ENCODE data around the gene PSMA2.

PSMA2 gene

DNA sequence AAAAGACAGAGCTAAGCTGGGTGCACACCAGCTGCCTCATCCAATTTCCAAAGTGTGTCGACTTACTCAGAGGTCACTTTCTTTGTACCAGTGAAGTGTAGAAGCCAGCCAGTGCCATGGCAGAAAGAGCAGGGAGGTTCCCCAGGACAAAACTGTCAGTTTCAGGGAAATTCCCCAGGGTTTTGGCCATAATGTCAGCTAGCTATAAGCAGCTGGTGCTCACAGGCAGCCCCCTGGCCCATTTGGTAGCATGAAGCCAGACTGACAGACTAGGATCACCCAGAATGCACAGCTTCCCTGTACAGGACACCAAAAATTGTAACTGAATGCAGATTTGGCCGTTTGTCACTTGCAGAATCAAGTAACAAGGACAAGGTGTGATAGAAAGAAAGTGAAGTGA, 28.8 kb upstream of the PSMA2 start:
- Histone ChIP-seq H3K9me3 (ENCODE audit: insufficient read depth, low read depth, low read length) (peaks cover 35% of the 10 kb centered on the region), H3K4me1 (ENCODE audit: insufficient read depth, low read length) (peaks cover 8% of the 10 kb centered on the region), H3K36me3 (ENCODE audit: insufficient read depth, low read depth, low read length) (no peaks in the 10 kb centered on the region), H3K9ac (ENCODE audit: low read depth, low read length) (no peak overlapping the region), H3K4me3 (ENCODE audit: low read length) (no peak overlapping the region), H3K27ac (ENCODE audit: low read length) (no peak overlapping the region), H3K27me3 (ENCODE audit: insufficient read depth, low read length) (no peaks in the 10 kb centered on the region)

DNA sequence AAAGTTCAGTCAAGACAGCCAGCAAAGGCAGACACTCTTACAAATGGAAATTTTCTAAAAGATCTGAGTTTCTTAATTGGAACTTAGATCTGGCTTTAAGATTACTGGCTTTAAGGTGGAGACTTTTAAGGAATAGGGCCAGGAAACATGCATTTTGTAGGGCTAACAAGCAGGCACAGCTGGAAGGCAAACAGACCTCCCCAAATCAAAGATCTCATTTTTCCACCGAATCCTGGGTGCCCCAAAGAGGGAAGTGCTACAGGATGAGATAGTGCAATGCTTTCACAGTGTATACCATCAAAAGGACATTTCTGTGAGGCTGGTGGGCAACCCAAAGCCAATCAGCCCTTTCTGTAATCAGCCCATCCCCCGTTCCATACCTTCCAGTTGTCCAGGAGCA, 27.6 kb upstream of the PSMA2 start:
- H3K9me3 ChIP-seq (ENCODE audit: insufficient read depth, low read depth, low read length), result peaks cover 40% of the 10 kb centered on the region

DNA sequence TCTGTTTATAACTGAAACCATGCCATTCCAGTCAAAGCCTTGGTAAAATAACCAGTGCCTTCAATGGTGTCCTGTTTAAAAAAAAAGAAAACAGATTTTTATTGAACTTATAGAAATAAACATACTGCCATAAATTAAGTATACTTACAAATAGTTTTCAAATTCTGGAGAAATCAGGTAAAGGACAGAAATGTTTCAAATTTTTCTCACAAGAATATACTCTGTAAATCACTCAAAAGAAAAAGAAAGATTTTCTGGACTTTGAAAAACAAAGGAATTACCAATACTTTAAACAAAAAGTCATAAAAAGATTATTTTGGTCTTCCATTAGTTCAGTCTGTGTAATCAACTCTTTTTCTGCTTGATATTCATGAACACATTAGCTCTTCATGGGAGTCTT, 24.1 kb upstream of the PSMA2 start:
- Histone ChIP-seq H3K27ac (ENCODE audit: low read length) (no peak overlapping the region), H3K4me1 (ENCODE audit: insufficient read depth, low read length) (no peaks in the 10 kb centered on the region), H3K27me3 (ENCODE audit: insufficient read depth, low read length) (no peaks in the 10 kb centered on the region), H3K9ac (ENCODE audit: low read depth, low read length) (no peak overlapping the region), H3K9me3 (ENCODE audit: insufficient read depth, low read depth, low read length) (peaks cover 40% of the 10 kb centered on the region), H3K36me3 (ENCODE audit: insufficient read depth, low read depth, low read length) (no peaks in the 10 kb centered on the region), H3K4me3 (ENCODE audit: low read length) (no peak overlapping the region)

More for the DNA sequence above, 27.6 kb upstream of the PSMA2 start:
- H3K9ac ChIP-seq (ENCODE audit: low read depth, low read length), result no peak overlapping the region
- H3K4me1 ChIP-seq (ENCODE audit: insufficient read depth, low read length), result no peaks in the 10 kb centered on the region
- H3K27ac ChIP-seq (ENCODE audit: low read length), result no peak overlapping the region
- no peaks in the 10 kb centered on the region for H3K36me3 ChIP-seq (ENCODE audit: insufficient read depth, low read depth, low read length)
- H3K4me3 ChIP-seq (ENCODE audit: low read length), result no peak overlapping the region
- no peaks in the 10 kb centered on the region for H3K27me3 ChIP-seq (ENCODE audit: insufficient read depth, low read length)

DNA sequence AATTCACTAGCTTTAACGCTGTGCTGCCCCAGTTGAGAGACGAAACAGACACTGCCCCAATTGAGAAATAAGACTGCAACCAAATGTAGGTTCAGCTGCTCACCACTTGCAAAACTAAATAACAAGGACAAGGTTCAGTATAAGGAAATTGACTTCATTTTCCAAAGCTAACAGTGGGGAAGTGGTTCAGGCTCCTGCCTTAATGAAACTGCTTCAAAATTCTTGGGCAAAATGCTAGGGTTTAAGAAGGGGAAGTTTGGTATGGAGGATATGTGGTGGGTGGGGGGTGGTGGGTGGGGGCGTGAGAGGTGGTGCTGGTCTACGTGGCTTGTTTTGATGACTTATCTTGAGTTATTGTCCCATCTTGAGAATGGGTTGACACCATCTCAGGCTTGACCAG, 22.0 kb upstream of the PSMA2 start:
- Histone ChIP-seq H3K9me3 (ENCODE audit: insufficient read depth, low read depth, low read length) (peaks cover 26% of the 10 kb centered on the region), H3K4me3 (ENCODE audit: low read length) (no peak overlapping the region)

DNA sequence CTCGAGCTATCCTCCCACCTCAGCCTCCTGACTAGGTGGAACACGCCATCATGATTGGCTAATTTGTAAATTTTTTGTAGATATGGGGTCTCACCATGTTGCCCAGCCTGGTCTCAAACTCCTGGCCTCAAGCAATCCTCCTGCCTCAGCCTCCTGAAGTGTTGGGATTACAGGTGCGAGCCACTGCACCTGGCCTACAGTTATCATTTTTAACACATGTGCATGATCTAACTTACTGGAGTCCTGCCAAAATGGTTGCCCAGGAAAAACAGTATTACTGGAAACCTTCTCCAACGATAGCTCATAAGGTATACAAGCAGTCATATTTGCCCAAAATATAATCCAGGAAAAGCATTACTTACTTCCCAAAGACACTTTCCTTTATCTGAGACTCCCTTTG, 20.4 kb upstream of the PSMA2 start:
- no peak overlapping the region for H3K9ac ChIP-seq (ENCODE audit: low read depth, low read length)
- H3K9me3 ChIP-seq (ENCODE audit: insufficient read depth, low read depth, low read length), result peaks cover 20% of the 10 kb centered on the region; the same call in 1 of the 2 replicates
- no peaks in the 10 kb centered on the region for H3K4me1 ChIP-seq (ENCODE audit: insufficient read depth, low read length)
- no peaks in the 10 kb centered on the region for H3K27me3 ChIP-seq (ENCODE audit: insufficient read depth, low read length)
- no peak overlapping the region for H3K27ac ChIP-seq (ENCODE audit: low read length)
- H3K4me3 ChIP-seq (ENCODE audit: low read length), result no peak overlapping the region
- no peaks in the 10 kb centered on the region for H3K36me3 ChIP-seq (ENCODE audit: insufficient read depth, low read depth, low read length)

More for the DNA sequence above, 22.0 kb upstream of the PSMA2 start:
- H3K36me3 ChIP-seq (ENCODE audit: insufficient read depth, low read depth, low read length), result no peaks in the 10 kb centered on the region
- no peaks in the 10 kb centered on the region for H3K4me1 ChIP-seq (ENCODE audit: insufficient read depth, low read length)
- no peaks in the 10 kb centered on the region for H3K27me3 ChIP-seq (ENCODE audit: insufficient read depth, low read length)
- no peak overlapping the region for H3K9ac ChIP-seq (ENCODE audit: low read depth, low read length)
- H3K27ac ChIP-seq (ENCODE audit: low read length), result no peak overlapping the region

DNA sequence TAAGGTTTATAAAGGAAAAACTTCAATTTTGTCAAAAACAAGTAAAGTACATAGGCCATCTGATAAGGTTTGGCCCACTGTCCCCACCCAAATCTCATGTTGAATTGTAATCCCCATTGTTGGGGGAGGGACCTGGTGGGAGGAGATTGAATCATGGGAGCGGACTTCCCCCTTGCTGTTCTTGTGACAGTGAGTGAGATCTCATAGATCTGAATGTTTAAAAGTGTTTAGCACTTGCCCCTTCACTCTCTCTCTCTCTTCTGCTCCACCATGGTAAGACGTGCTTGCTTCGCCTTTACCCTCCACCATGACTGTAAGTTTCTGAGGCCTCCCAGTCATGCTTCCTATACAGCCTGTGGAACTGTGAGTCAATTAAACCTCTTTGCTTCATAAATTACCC, 18.4 kb upstream of the PSMA2 start:
- H3K4me3 ChIP-seq (ENCODE audit: low read length), result no peak overlapping the region
- H3K36me3 ChIP-seq (ENCODE audit: insufficient read depth, low read depth, low read length), result no peaks in the 10 kb centered on the region
- H3K9me3 ChIP-seq (ENCODE audit: insufficient read depth, low read depth, low read length), result 0 out of 2 replicates have a peak, but pooled peaks cover 1% of the 10 kb centered on the region
- no peaks in the 10 kb centered on the region for H3K27me3 ChIP-seq (ENCODE audit: insufficient read depth, low read length)
- H3K9ac ChIP-seq (ENCODE audit: low read depth, low read length), result no peak overlapping the region
- no peak overlapping the region for H3K27ac ChIP-seq (ENCODE audit: low read length)
- no peaks in the 10 kb centered on the region for H3K4me1 ChIP-seq (ENCODE audit: insufficient read depth, low read length)

DNA sequence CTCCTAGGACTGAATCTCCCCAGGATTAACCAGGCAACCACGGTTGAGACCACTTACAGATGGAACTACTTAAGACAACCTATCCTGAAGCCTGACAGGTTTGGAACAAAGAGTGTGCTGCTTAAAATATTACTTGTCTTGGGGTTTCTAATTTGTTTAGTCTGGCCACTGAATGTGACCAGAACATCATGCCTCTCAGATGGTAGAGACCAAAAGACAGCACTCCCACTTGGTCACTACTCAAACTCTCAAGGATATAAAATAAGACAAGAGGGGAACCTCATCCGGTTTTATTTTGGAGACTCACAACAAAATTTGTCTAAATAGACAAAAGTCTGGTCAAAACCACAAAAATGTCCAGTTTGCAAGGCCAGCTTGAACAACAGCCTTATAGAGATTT, 15.5 kb upstream of the PSMA2 start:
- Histone ChIP-seq H3K4me3 (ENCODE audit: low read length) (no peak overlapping the region), H3K9ac (ENCODE audit: low read depth, low read length) (no peak overlapping the region), H3K27me3 (ENCODE audit: insufficient read depth, low read length) (no peaks in the 10 kb centered on the region), H3K36me3 (ENCODE audit: insufficient read depth, low read depth, low read length) (no peaks in the 10 kb centered on the region), H3K27ac (ENCODE audit: low read length) (no peak overlapping the region), H3K9me3 (ENCODE audit: insufficient read depth, low read depth, low read length) (no peaks in the 10 kb centered on the region), H3K4me1 (ENCODE audit: insufficient read depth, low read length) (no peaks in the 10 kb centered on the region)

DNA sequence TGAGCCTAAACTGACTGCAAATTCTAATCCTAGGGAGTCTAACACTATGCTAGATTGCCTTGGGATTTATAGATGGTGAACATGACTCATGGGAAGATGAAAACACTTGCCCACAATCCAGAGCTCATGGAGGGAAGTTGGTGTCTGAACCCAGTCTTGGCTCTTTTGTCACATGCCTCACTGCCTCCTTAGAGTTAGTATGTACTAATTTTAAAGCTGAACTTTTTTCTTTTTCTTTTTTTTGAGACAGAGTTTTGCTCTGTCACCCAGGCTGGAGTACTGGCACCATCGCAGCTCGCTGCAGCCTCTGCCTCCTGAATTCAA, 14.6 kb upstream of the PSMA2 start:
- Histone ChIP-seq H3K4me3 (ENCODE audit: low read length) (no peak overlapping the region), H3K9me3 (ENCODE audit: insufficient read depth, low read depth, low read length) (no peaks in the 10 kb centered on the region), H3K27ac (ENCODE audit: low read length) (no peak overlapping the region), H3K27me3 (ENCODE audit: insufficient read depth, low read length) (no peaks in the 10 kb centered on the region), H3K36me3 (ENCODE audit: insufficient read depth, low read depth, low read length) (no peaks in the 10 kb centered on the region), H3K9ac (ENCODE audit: low read depth, low read length) (no peak overlapping the region), H3K4me1 (ENCODE audit: insufficient read depth, low read length) (no peaks in the 10 kb centered on the region)

DNA sequence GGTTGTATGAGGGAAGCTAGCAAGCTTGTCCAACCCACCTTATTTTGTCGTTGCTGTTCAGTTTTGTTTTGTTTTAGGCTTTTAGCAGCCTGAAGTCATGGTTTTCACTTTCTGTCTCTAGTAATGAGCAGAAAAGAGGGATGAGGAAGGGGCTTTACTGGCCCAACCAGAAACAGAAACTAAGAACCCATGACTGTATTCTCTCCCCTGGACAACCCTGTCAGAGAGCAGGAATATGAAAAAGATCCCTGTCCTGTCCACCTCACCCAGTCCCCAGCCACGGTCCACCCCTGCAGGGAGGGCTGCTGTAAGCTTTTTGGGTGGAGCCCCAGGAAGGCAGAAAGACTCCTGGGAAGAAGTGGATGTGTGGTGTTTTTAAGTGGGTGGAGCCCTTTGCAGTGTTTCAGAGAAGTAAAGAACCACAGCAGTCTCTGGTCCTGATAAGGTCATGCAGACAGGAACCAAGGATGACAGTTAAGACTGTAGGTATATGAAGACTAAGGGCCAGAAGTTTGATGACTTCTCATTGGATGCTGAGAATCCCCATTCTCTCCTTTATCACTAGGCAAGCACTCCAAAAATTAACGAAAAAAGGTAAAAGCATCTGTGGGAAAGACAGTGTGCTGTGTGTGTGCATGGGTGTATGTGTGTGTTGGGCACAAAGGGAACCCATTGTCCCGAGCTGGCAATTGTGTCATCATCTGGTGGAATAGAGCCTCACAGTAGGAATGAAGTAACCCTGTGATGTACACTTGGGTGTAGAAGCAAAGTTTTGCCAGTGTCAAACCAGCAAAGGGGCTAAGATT, 14.1 kb upstream of the PSMA2 start:
- no peak overlapping the region for H3K9ac ChIP-seq (ENCODE audit: low read depth, low read length)
- no peak overlapping the region for H3K4me3 ChIP-seq (ENCODE audit: low read length)

DNA sequence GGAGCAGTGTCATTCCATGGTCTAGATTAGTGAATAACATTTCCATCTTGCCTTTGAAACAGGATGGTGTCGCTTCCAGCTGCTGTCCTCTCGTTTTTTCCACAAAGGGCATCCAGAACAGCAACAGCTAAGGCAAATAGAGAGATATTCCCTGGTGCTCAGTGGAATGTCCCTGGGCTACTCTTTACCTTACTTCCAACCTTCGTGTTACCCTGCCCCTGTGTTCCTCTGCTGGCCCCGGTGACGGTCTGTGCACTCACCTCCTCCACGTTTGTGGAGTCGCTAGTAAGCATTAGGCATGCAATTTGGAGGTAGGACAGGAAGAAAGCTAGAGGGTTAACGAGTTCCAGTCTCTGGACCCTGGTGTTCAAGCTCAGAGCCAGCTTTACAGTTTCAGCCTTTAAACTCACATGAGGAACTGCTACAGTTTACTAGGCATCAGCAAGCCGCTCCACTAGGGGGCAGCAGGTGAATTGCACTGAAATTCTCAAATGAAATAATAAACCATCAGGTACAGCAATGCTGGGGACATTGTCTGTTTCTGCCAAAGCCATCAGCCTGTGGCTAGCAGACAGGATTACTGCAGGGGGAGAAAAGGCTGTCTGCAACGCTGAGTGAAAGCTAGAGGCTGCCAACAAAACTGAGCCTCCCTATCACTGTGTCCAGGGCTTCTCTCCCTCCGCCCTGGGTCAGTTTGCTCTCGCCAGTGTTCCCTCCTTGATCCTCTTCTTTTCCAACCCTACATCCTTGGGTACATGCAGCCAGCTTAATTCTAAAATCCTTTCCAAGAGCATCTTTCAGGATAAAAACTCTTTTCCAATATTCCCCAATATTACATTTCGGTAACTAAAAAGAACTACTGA, 9.2 kb upstream of the PSMA2 start:
- Histone ChIP-seq H3K27me3 (ENCODE audit: insufficient read depth, low read length) (no peaks in the 10 kb centered on the region), H3K9me3 (ENCODE audit: insufficient read depth, low read depth, low read length) (no peaks in the 10 kb centered on the region), H3K27ac (ENCODE audit: low read length) (peak overlapping the region; percentile 26), H3K9ac (ENCODE audit: low read depth, low read length) (peak overlapping the region; percentile 54), H3K36me3 (ENCODE audit: insufficient read depth, low read depth, low read length) (peaks cover 41% of the 10 kb centered on the region), H3K4me1 (ENCODE audit: insufficient read depth, low read length) (0 out of 2 replicates have a peak, but pooled peaks cover 2% of the 10 kb centered on the region), H3K4me3 (ENCODE audit: low read length) (no peak overlapping the region)

More for the DNA sequence above, 14.1 kb upstream of the PSMA2 start:
- H3K27ac ChIP-seq (ENCODE audit: low read length), result no peak overlapping the region
- H3K27me3 ChIP-seq (ENCODE audit: insufficient read depth, low read length), result no peaks in the 10 kb centered on the region
- no peaks in the 10 kb centered on the region for H3K36me3 ChIP-seq (ENCODE audit: insufficient read depth, low read depth, low read length)
- no peaks in the 10 kb centered on the region for H3K9me3 ChIP-seq (ENCODE audit: insufficient read depth, low read depth, low read length)
- H3K4me1 ChIP-seq (ENCODE audit: insufficient read depth, low read length), result 0 out of 2 replicates have a peak, but pooled peaks cover 2% of the 10 kb centered on the region

DNA sequence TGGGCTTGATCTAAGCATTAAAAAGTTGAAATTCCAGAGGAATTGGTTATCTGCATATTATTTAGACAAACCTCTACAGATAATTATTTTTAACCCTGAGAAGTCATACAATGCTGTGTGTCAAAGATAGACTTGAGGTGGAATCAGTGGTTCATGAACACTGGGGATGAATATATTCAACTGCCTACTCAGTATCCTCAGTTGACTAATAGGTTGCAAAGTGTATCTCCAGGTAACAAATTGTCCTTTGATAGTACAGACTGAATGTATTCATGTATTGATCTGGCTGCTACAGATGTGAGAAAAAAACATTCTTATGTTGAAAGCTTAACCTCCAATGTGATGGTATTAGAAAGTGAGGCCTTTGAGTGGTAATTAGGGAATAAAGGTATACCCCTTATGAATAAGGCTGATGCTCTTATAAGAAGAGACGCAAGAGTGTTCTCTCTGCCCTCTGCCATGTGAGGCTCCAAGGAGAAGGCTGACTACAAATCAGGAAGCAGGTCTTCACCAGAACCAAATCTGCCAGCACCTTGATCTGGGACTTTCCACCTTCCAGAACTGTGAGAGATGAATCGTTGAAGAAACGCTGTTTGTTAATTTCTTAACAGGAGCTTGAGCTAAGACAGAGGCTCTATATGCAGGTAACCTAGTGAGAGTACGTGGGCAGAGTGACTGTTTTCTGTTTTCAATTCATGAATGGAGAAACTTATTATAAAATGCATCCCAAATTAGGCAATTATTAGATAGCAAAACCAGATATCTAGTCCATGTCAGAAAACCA, 7.7 kb upstream of the PSMA2 start:
- H3K4me1 ChIP-seq (ENCODE audit: insufficient read depth, low read length), result 0 out of 2 replicates have a peak, but pooled peaks cover 2% of the 10 kb centered on the region
- H3K4me3 ChIP-seq (ENCODE audit: low read length), result no peak overlapping the region
- H3K9me3 ChIP-seq (ENCODE audit: insufficient read depth, low read depth, low read length), result no peaks in the 10 kb centered on the region
- no peaks in the 10 kb centered on the region for H3K27me3 ChIP-seq (ENCODE audit: insufficient read depth, low read length)
- H3K9ac ChIP-seq (ENCODE audit: low read depth, low read length), result no peak overlapping the region
- no peak overlapping the region for H3K27ac ChIP-seq (ENCODE audit: low read length)
- H3K36me3 ChIP-seq (ENCODE audit: insufficient read depth, low read depth, low read length), result peaks cover 56% of the 10 kb centered on the region
